WTC11 (cell line): ENCODE results near the gene IFNA10.

Experiments
- ATF3 ChIP-seq: sonication (generic); formaldehyde crosslinking; conservative IDR thresholded peaks from 2 replicates; pipeline ENCODE4 v1.8.1; 2022; ENCODE audit warnings: mild to moderate bottlenecking, missing genetic modification reagents
- CTCF ChIP-seq: fragments of 200-600 bp; IDR thresholded peaks from 2 replicates; pipeline ENCODE4 v1.8.0; 2022; ENCODE audit warnings: antibody characterized with exemption
- HMGXB4 ChIP-seq: sonication (generic); formaldehyde crosslinking; IDR thresholded peaks from 2 replicates; pipeline ENCODE4 v1.8.1; 2023; ENCODE audit warnings: mild to moderate bottlenecking, moderate library complexity, missing genetic modification reagents
- PREB ChIP-seq: sonication (generic); formaldehyde crosslinking; IDR thresholded peaks from 2 replicates; pipeline ENCODE4 v1.8.1; 2022; ENCODE audit warnings: mild to moderate bottlenecking, missing genetic modification reagents, moderate library complexity, borderline replicate concordance

GRCh38 chr9:21244836-21245235 lies 37.9 kb upstream of the IFNA10 start:
- no peak for TF ChIP-seq CTCF
- no peak for TF ChIP-seq ATF3 (CRISPR knock-in tag)
- TF ChIP-seq HMGXB4 (CRISPR knock-in tag), result no peak
- no peak for TF ChIP-seq PREB (CRISPR knock-in tag)
